ENCODE measurements around the gene NXPE3.

NXPE3 gene

GRCh38 chr3:101807888-101808287 lies 28.9 kb downstream of the NXPE3 start:
- no peaks in the 10 kb centered on the region for H3K27me3 ChIP-seq (ENCODE audit: insufficient read depth, poor library complexity, severe bottlenecking)
- no peak overlapping the region for H3K4me3 ChIP-seq (replicated peaks; ENCODE audit: insufficient read depth, low read length)
- no peak overlapping the region for H3K27ac ChIP-seq (replicated peaks)
- TF ChIP-seq POLR2AphosphoS5 (IDR thresholded peaks at IDR 0.05; ENCODE audit: low read depth) (no peak), CTCF (IDR thresholded peaks at IDR 0.05; ENCODE audit: insufficient read depth, low read length) (no peak), GABPA (IDR thresholded peaks at IDR 0.05; ENCODE audit: low read depth) (no peak), REST (IDR thresholded peaks at IDR 0.05; ENCODE audit: insufficient replicate concordance, low read depth) (no peak), SPI1 (IDR thresholded peaks at IDR 0.05; ENCODE audit: borderline replicate concordance, low read depth) (no peak)
- DNase-seq (ENCODE audit: low read depth in 1 of 2, low spot score in 1 of 2), result no peak

- H3K4me3 ChIP-seq (replicated peaks; ENCODE audit: insufficient read depth, low read length), result no peak overlapping the region
- TF ChIP-seq GABPA (IDR thresholded peaks at IDR 0.05; ENCODE audit: low read depth) (no peak), POLR2AphosphoS5 (IDR thresholded peaks at IDR 0.05; ENCODE audit: low read depth) (no peak), CTCF (IDR thresholded peaks at IDR 0.05; ENCODE audit: insufficient read depth, low read length) (peak; percentile 35), SPI1 (IDR thresholded peaks at IDR 0.05; ENCODE audit: borderline replicate concordance, low read depth) (peak; percentile 35; the same call in 1 of the 2 replicates), REST (IDR thresholded peaks at IDR 0.05; ENCODE audit: insufficient replicate concordance, low read depth) (no peak)
- peak in 1 of 2 experiments; percentile 23 for DNase-seq (ENCODE audit: low read depth in 1 of 2, low spot score in 1 of 2)
- H3K27ac ChIP-seq (replicated peaks), result no peak overlapping the region; the same call in 1 of the 2 replicates
- H3K27me3 ChIP-seq (ENCODE audit: insufficient read depth, poor library complexity, severe bottlenecking), result no peaks in the 10 kb centered on the region
Measured at GRCh38 chr3:101809178-101810021, 30.4 kb downstream of the NXPE3 start.

- H3K27me3 ChIP-seq (ENCODE audit: insufficient read depth, poor library complexity, severe bottlenecking), result no peaks in the 10 kb centered on the region
- no peak for TF ChIP-seq CTCF (IDR thresholded peaks at IDR 0.05; ENCODE audit: insufficient read depth, low read length)
- no peak for TF ChIP-seq SPI1 (IDR thresholded peaks at IDR 0.05; ENCODE audit: borderline replicate concordance, low read depth)
- no peak for TF ChIP-seq REST (IDR thresholded peaks at IDR 0.05; ENCODE audit: insufficient replicate concordance, low read depth)
- TF ChIP-seq GABPA (IDR thresholded peaks at IDR 0.05; ENCODE audit: low read depth), result no peak
- no peak for TF ChIP-seq POLR2AphosphoS5 (IDR thresholded peaks at IDR 0.05; ENCODE audit: low read depth)
- no peak overlapping the region; the same call in 1 of the 2 replicates for H3K27ac ChIP-seq (replicated peaks)
- DNase-seq (ENCODE audit: low read depth in 1 of 2, low spot score in 1 of 2), result no peak
- H3K4me3 ChIP-seq (replicated peaks; ENCODE audit: insufficient read depth, low read length), result no peak overlapping the region
Measured at GRCh38 chr3:101810022-101810418, 31.0 kb downstream of the NXPE3 start.

Data from HL-60 (cell line).